ENCODE data around the gene CADM4. TPM values are rescaled to one million over a fixed set of nuclear protein-coding genes. Genes with fewer than 3 reads are reported as not detected.

The CADM4 gene
- total and polyA plus RNA-seq, 9 of the 15 experiments (the other 6 are each of a cell fraction or from before 2014, with no cell fraction given) = 0.03 to 4.6 (median 1.3) TPM

DNA sequence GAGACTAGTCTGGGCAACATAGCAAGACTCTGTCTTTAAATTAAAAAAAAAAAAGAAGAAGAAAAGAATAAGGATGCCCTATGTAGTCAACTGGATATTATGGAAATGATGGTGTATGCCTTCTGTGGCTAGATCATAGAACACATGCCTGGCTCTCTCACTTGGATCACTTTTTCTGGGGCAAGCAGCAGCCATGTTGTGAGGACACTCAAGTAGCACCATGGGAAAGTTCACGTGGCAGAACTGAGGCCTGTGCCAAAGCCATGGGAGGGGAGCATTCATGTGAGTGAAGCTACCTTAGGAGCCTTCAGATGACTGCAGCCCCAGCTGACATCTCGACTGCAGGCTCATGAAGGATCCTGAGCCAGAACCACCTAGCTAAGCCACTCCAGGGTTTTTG, 18.4 kb upstream of the CADM4 start:
- no peak for DNase-seq (ENCODE audit: extremely low read depth in 1 of 4, low spot score in 3 of 4)
- ChIA-PET POLR2A (interaction anchor here (1.1 kb wide), 1 partner anchor 10 kb away, joined by 7 read pairs; no protein-coding TSS in a partner anchor), CTCF (ENCODE audit: low intra/inter-chr PET ratio) (no interaction called here)
- H3K4me3 ChIP-seq = no peak overlapping the region
- H3K9me3 ChIP-seq (replicated peaks; ENCODE audit: control insufficient read depth, insufficient read depth, low read depth, low read length) = no peaks in the 10 kb centered on the region
- intact Hi-C loops (cut with micrococcal nuclease) (loop anchor here (10.0 kb wide), 1 partner anchor 213 kb away; no protein-coding TSS in a partner anchor), in situ Hi-C loops (cut with MboI) (no loop called here)
- H3K36me3 ChIP-seq (ENCODE audit: control insufficient read depth, insufficient read depth, low read length) = peaks cover 17% of the 10 kb centered on the region; the same call in 2 of the 3 replicates
- no peak overlapping the region for H3K27ac ChIP-seq (ENCODE audit: extremely low read depth, low read depth, low read length)
- H3K27me3 ChIP-seq (ENCODE audit: control insufficient read depth in 2 of 2, insufficient read depth in 2 of 2, low read length in 2 of 2) = no peaks in the 10 kb centered on the region
- 65% methylated on average over 2 of the region's 2 CpGs for WGBS (ENCODE audit: insufficient coverage, low coverage, missing lambda C conversion rate)
- ATAC-seq = no peak
- H4K20me1 ChIP-seq (replicated peaks; ENCODE audit: control insufficient read depth, insufficient read depth, low read length) = no peaks in the 10 kb centered on the region
- no peaks in the 10 kb centered on the region for H3K4me1 ChIP-seq (replicated peaks in 1 of 2; ENCODE audit: control insufficient read depth in 2 of 2, insufficient read depth in 2 of 2, low read length in 2 of 2)
- H3K4me2 ChIP-seq (ENCODE audit: insufficient read depth, low read length) = no peak overlapping the region
- no peaks in the 10 kb centered on the region for H3K9me1 ChIP-seq (ENCODE audit: control insufficient read depth, insufficient read depth, low read length)
- FAIRE-seq = no peak
- no peak overlapping the region for H3K9ac ChIP-seq (ENCODE audit: insufficient read depth in 1 of 2, low read depth in 2 of 2, low read length in 2 of 2)
- no TSS peak for BruUV-seq (replicated peaks)
- H3K79me2 ChIP-seq (ENCODE audit: control insufficient read depth, insufficient read depth, low read length) = no peaks in the 10 kb centered on the region
- TF ChIP-seq SRSF1 (IDR thresholded peaks at IDR 0.05; ENCODE audit: low read depth, low read length) (no peak), YY1 (IDR thresholded peaks at IDR 0.05; ENCODE audit: borderline replicate concordance in 1 of 3, control insufficient read depth in 1 of 3, extremely low read depth in 1 of 3, insufficient read depth in 3 of 3, insufficient read length in 1 of 3, insufficient replicate concordance in 2 of 3, low read depth in 1 of 3, low read length in 2 of 3) (peak in 1 of 3 experiments; percentile 22)
- H2AFZ ChIP-seq (ENCODE audit: low read depth, low read length) = no peak overlapping the region

DNA sequence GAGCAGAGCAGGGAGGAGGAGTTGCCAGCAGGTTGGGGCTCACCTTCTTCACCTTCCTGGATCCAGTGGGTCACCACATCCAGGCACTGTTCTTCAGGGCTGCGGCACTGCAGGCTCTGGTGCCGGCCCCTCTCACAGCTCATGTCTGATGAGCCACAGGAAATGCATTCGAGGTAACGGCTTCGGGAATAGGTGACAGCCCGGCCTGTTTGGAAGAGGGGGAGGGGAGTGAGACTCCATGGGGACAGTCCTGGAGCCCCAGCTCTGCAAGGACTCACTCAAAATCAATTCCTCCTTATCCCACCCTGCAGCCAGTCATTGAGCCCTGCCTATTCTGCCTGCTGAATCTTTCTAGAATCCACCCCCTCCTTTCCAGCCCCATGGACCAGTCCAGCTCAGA, 16.8 kb upstream of the CADM4 start:
- ChIA-PET CTCF (ENCODE audit: low intra/inter-chr PET ratio) (no interaction called here), POLR2A (interaction anchor here (1.2 kb wide), 1 partner anchor 10 kb away, joined by 7 read pairs; no protein-coding TSS in a partner anchor)
- Histone ChIP-seq H3K9me3 (replicated peaks; ENCODE audit: control insufficient read depth, insufficient read depth, low read depth, low read length) (no peaks in the 10 kb centered on the region), H3K4me1 (replicated peaks in 1 of 2; ENCODE audit: control insufficient read depth in 2 of 2, insufficient read depth in 2 of 2, low read length in 2 of 2) (peaks cover 0 to 3% of the 10 kb centered on the region in 2 experiments; a peak in 1 of 5 replicates), H3K36me3 (ENCODE audit: control insufficient read depth, insufficient read depth, low read length) (peaks cover 22% of the 10 kb centered on the region; the same call in 2 of the 3 replicates), H2AFZ (ENCODE audit: low read depth, low read length) (no peak overlapping the region), H3K27ac (ENCODE audit: extremely low read depth, low read depth, low read length) (no peak overlapping the region), H3K4me3 (no peak overlapping the region), H3K27me3 (ENCODE audit: control insufficient read depth in 2 of 2, insufficient read depth in 2 of 2, low read length in 2 of 2) (no peaks in the 10 kb centered on the region), H3K79me2 (ENCODE audit: control insufficient read depth, insufficient read depth, low read length) (no peaks in the 10 kb centered on the region), H3K4me2 (ENCODE audit: insufficient read depth, low read length) (no peak overlapping the region), H4K20me1 (replicated peaks; ENCODE audit: control insufficient read depth, insufficient read depth, low read length) (no peaks in the 10 kb centered on the region), H3K9me1 (ENCODE audit: control insufficient read depth, insufficient read depth, low read length) (no peaks in the 10 kb centered on the region), H3K9ac (ENCODE audit: insufficient read depth in 1 of 2, low read depth in 2 of 2, low read length in 2 of 2) (no peak overlapping the region)
- WGBS (ENCODE audit: insufficient coverage, low coverage, missing lambda C conversion rate) = 90% methylated on average over 6 of the region's 6 CpGs
- ATAC-seq = no peak
- in situ Hi-C loops (cut with MboI) (no loop called here), intact Hi-C loops (cut with micrococcal nuclease) (loop anchor here (10.0 kb wide), 1 partner anchor 212 kb away; no protein-coding TSS in a partner anchor)
- no TSS peak for BruUV-seq (replicated peaks)
- no peak for FAIRE-seq
- no peak for DNase-seq (ENCODE audit: extremely low read depth in 1 of 4, low spot score in 3 of 4)
- TF ChIP-seq ZNF695 (CRISPR knock-in tag; IDR thresholded peaks at IDR 0.05) (no peak), ZBTB7A (IDR thresholded peaks at IDR 0.05; ENCODE audit: borderline replicate concordance, control insufficient read depth, low read depth, low read length) (no peak), TCFL5 (CRISPR knock-in tag; conservative IDR thresholded peaks at IDR 0.05) (no peak), ZNF347 (CRISPR knock-in tag; IDR thresholded peaks at IDR 0.05; ENCODE audit: low read depth) (no peak), TSC22D4 (tag; IDR thresholded peaks at IDR 0.05) (no peak), NONO (IDR thresholded peaks at IDR 0.05; ENCODE audit: low read depth in 2 of 2, low read length in 1 of 2) (no peak)
- TF ChIP-seq, protein P1, sequence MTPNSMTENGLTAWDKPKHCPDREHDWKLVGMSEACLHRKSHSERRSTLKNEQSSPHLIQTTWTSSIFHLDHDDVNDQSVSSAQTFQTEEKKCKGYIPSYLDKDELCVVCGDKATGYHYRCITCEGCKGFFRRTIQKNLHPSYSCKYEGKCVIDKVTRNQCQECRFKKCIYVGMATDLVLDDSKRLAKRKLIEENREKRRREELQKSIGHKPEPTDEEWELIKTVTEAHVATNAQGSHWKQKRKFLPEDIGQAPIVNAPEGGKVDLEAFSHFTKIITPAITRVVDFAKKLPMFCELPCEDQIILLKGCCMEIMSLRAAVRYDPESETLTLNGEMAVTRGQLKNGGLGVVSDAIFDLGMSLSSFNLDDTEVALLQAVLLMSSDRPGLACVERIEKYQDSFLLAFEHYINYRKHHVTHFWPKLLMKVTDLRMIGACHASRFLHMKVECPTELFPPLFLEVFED (CRISPR knock-in tag; conservative IDR thresholded peaks at IDR 0.05) = no peak
